T-helper 1 cell treated with Interleukin-12 subunit alpha and Interleukin-12 subunit beta and Interleukin-4 antibody, amounts not matched to agents 30 ng/mL and 1 ng/mL, for 36 hours (primary cell): Measurements from ENCODE around the gene CCDC81. TPM values are rescaled to one million over a fixed set of nuclear protein-coding genes. Genes with fewer than 3 reads are reported as not detected.
"Not testable (repeated sequence)": the region's sequence is repeated elsewhere in the genome, so short reads cannot be mapped to it uniquely, and the experiment has no call there.

ENCODE experiments used
- intact Hi-C: fragments of 100-400 bp; cut with micrococcal nuclease; formaldehyde crosslinking; loops from one replicate; pipeline ENCODE4 v1.15.1; 2024
- total RNA-seq: library from RNA; stranded (reverse); gene quantifications from 2 replicates; pipeline ENCODE4 v1.2.3, GENCODE V29; 2022

CCDC81 gene
- total RNA-seq, 1 donor from 2014 or later, result 1.2 TPM

GRCh38 chr11:86386746-86387145, 12.1 kb downstream of the CCDC81 start:
- intact Hi-C loops, result no loop called here

GRCh38 chr11:86388198-86388597, 13.5 kb downstream of the CCDC81 start:
- intact Hi-C loops, result no loop called here

- intact Hi-C loops, result no loop called here
Observed at GRCh38 chr11:86390487-86390886, 15.8 kb downstream of the CCDC81 start.

- intact Hi-C loops, result no loop called here
Observed at GRCh38 chr11:86395061-86395551, 20.4 kb downstream of the CCDC81 start.

DNA sequence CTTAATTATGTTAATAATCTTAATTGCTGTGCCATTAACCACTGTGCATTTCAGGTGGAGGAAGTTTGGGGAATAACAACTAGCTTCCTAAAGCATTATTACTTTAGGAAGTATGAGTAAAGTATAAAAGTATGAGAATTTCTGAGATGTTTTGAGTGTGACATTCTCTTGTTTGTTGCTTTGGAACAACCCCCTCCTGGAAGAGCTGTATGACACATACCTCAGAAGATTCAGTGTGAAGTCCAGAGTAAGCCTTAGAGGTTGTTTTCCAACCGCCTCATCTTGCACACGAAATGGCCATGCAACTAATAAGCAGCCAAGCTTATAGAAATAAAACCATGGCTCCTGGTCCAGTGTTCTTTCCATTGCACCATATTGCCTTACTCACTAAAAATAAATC, 21.7 kb downstream of the CCDC81 start:
- intact Hi-C loops, result no loop called here

DNA sequence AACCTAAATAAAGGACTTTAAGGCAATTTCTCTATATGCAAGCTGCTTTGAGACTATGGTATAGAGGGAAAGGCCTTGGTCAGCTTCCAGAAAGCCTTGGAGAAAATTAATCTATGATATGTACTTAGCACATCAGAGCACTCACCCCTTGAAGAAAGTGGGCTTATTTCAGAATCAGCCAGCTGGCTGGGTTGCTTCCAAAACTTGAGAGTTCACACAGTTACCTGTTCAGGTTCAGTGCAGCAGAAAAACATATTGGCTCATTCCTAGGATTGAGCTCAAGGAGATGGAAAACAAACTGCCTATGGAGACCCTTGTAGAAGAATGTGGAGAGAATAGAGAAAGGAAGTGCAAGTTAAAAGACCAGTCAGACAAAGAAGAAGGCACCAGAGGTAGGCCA, 22.7 kb downstream of the CCDC81 start:
- intact Hi-C loops, result no loop called here

- intact Hi-C loops, result no loop called here
Observed at GRCh38 chr11:86398106-86398505, 23.4 kb downstream of the CCDC81 start.

DNA sequence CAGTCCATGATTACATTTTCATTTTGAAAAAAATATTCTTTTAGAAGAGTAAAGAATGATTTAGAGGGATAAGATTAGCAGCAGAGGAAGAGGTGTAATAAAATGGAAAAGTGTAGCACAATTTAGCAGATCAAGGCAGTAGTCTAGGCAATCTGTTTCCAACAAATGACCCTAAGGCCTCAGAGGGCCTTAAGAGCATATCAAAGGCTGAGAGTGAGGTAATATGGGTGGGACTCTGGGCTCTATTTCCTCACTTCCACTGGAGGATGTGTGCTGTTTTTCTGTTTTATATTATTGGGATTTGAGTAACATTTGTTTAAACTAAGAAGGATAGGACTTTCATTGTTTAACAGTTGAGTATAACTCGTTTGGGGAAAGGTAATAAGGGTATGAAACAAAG, 28.8 kb downstream of the CCDC81 start:
- intact Hi-C loops, result no loop called here

DNA sequence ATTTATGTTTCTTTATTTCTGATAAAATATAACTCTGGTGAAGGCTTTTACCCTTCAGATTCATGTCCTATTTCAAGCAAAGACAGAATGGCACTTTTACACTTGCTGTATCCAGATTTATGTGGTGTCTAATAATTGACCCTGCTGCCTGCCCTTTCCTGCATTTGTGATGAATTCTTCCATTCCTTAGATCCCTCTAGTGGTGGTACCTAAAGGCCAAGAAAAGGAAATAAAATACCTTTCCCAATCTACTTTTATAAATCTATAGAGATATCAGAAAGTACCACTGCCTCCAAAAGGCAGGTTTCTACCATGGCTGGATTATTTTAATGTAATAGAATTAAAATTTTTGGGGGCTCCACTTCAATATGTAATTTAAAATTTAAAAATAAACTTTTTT, 34.2 kb downstream of the CCDC81 start:
- intact Hi-C loops, result no loop called here

DNA sequence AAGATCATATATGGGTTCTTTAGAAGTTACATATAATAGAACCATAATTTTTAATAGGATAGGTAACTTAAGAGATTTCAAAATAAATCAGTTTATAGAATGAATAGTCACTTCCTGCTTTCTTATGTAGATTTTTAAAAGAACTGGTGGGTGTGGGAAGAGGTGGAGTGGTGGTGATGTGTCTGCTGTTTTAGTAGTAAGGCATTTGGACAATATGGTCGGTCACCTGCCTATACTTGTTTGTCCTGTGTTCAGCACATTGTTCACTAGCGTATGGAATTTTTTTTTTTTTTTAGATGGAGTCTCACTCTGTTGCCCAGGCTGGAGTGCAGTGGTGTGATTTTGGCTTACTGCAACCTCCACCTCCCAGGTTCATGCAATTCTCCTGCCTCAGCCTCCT, 39.3 kb downstream of the CCDC81 start:
- intact Hi-C loops, result no loop called here

DNA sequence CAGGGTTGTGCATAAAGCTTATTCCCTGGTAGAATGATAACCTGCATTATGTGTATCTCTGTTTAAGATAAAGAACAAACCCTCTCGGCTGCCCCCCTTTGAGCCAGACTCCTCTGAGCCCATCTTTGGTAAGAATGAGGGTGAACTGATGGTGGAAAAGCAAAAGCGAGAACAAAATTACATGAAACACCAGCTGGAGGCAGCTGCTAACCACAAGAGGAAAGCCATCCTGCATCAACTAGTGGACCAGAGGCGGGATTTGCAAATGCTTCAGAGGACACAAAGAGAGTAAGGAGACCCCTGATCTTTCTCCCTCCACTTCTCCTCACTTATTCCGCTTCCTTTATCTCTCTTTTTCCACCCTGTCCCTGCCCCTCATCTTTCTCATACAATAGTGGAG, 40.3 kb downstream of the CCDC81 start:
- intact Hi-C loops, result no loop called here

DNA sequence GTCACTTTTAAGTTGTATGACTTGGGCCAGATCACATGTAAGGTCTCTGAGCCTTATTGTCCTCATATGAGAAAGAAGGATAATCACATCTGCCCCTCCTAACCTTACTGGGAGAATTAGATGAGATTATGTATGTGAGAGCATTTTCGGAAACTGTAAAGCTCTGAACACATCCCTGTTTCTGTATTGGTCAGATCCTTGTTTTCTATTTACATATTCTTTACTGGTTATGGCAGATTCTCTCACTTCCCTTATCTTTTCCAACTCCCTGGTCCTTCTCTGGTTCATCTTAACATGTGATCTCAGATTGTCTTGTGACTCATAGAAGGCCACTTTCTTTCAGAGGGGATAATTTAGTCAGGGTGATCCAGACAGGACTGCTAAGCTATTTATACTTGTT, 41.8 kb downstream of the CCDC81 start:
- intact Hi-C loops, result no loop called here

DNA sequence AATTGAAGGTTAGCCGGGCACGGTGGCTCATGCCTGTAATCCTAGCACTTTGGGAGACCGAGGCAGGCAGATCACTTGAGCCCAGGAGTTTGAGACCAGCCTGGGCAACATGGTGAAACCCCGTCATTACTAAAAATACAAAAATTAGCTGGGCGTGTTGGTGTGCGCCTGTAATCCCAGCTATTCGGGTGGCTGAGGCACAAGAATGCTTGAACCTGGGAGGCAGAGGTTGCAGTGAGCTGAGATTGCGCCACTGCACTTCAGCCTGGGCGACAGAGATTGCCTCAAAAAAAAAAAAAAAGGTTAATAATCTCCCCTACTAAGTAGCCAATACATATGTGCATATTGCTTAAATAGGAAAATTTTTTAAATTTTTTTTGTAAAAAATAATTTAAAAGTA, 42.3 kb downstream of the CCDC81 start:
- intact Hi-C loops, result not testable (repeated sequence)

- intact Hi-C loops, result no loop called here
Observed at GRCh38 chr11:86418106-86418505, 43.4 kb downstream of the CCDC81 start.

- intact Hi-C loops, result no loop called here
Observed at GRCh38 chr11:86418513-86418912, 43.8 kb downstream of the CCDC81 start.

- intact Hi-C loops, result loop anchor here (1.0 kb wide), 1 partner anchor 565 kb away; no protein-coding TSS in a partner anchor
Observed at GRCh38 chr11:86418917-86419316, 44.2 kb downstream of the CCDC81 start.

- intact Hi-C loops, result no loop called here
Observed at GRCh38 chr11:86421946-86422345, 47.3 kb downstream of the CCDC81 start.

DNA sequence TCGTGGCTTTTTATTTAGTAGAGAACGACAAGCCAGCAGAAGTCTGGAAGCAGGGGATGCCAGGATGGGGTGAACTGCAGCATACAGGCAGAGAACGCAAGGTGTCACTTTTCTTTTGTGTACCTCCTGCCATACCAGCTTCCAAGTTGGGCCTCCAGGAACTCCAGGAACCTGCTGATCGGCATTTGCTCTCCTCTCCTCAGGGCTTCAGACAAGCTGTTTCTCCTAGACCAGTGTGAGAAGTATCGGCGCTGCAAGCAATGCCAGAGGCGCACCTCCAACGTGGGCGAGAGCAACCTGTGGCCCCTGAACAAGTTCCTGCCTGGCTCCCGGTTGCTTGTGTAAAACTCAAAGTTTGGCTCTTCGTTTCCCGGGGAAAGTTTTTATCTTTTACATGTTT, 47.7 kb downstream of the CCDC81 start:
- intact Hi-C loops, result no loop called here

GRCh38 chr11:86423488-86423887, 48.8 kb downstream of the CCDC81 start:
- intact Hi-C loops, result not testable (repeated sequence)

- intact Hi-C loops, result no loop called here
Observed at GRCh38 chr11:86427441-86427840, 52.8 kb downstream of the CCDC81 start.

GRCh38 chr11:86431258-86431657, 56.6 kb downstream of the CCDC81 start:
- intact Hi-C loops, result no loop called here

GRCh38 chr11:86433361-86434095, 58.8 kb downstream of the CCDC81 start:
- intact Hi-C loops, result not testable (repeated sequence)

DNA sequence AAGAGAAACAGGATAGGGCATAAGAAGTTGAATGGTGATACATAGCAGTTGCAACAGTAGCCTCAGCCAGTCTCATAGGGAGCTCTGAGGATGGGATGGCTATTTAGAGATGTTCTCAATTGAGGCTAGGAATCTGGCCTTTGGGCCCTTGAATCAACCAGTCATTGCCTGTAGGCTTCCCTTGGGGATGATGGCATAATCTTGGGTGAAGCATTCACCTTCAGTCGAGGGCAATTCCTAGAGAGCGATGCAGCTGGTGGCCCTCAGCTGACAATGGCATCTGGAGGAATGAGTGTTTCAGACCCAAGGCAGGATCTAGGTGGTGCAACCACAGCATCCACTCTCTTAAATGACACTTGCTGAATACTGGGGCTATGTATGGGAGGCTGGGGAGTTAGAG, 61.0 kb downstream of the CCDC81 start:
- intact Hi-C loops, result no loop called here
